ENCODE measurements around the gene CDC42EP5. TPM values are rescaled to one million over a fixed set of nuclear protein-coding genes. Genes with fewer than 3 reads are reported as not detected.

CDC42EP5 gene
- total and polyA plus RNA-seq, 2 donors (not counting 1 experiment from before 2014, with no cell fraction given): not detected

DNA sequence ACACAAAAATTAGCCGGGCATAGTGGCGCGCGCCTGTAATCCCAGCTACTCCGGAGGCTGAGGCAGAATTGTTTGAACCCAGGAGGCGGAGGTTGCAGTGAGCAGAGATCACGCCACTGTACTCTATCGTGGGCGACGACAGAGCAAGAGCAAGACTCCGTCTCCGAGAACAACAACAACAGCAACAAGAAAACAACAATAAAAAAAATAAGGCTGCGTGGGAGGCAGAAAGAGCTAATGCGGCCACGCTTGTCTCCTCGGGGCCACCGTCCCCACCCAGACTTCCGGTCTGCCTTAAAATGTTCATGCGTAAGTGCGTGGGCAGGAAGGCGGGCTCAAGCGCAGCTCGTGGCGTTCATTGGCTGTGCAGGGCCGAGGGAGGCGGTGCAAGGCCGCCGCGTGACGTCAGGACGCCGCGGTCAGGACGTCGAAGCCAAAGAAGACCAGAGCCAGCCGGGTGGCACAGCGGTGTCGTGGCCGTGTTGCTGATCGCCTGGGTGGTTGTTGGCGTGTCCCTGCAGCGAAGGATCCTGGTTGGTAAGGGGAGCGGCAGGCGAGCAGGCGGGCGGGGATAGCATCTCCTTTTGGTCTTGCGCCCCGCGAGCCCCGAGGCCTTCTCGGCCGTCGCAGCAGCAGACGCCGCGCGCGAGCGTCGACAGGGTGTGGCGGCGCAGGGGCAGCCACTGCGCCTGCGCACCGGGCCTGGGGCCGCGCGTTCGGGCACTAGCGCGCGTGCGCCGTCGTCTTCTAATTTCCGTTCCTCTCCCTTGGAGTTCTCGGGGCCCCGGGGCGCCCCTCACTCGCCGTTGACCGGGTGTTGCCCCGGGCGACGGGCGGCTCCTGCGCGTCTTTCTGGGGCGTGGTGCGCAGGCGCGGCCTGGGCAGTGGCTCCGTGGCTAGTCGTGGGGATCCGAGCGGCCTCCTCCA is 24.1 kb downstream of the CDC42EP5 start, which contains the start of gene LENG8:
Gene LENG8 (plus strand): TSS at position 426 of the 927 bp plus-strand sequence. CDS start 2,146 bp downstream, outside the sequence.
- H3K9ac ChIP-seq (ENCODE audit: low read length): peak within 1 kb of the TSS; percentile 89
- no peaks in the 10 kb centered on the region for H3K27me3 Mint-ChIP-seq
- H3K4me2 ChIP-seq (replicated peaks; ENCODE audit: low read depth, low read length, poor library complexity, severe bottlenecking): peak within 1 kb of the TSS; percentile 94
- H3K4me3 ChIP-seq (ENCODE audit: control extremely low read depth in 1 of 5, extremely low read depth in 1 of 5, insufficient read depth in 1 of 5, low read depth in 2 of 5, low read length in 4 of 5): peak within 1 kb of the TSS; percentile 71 to 91 (median 88)
- intact Hi-C loops (cut with micrococcal nuclease): loop anchor here (1.0 to 2.0 kb wide), 4 partner anchors 14 to 312 kb away; partner anchors contain the start of genes CNOT3, LENG1, LENG9 and RPS9
- POLR2A ChIA-PET: interaction anchor here (0.7 to 2.3 kb wide), 9 partner anchors 11 to 1028 kb away, joined by 3 to 10 read pairs (median 5); partner anchors contain the start of genes CNOT3, LENG9, PRPF31 and TFPT
- DNase-seq (peak; percentile 100), ATAC-seq (ENCODE audit: low read depth) (peak; percentile 93)
- peaks cover 48% of the 10 kb centered on the region for H3K4me1 Mint-ChIP-seq
- peaks cover 4 to 51% of the 10 kb centered on the region in 2 experiments for H3K36me3 ChIP-seq (replicated peaks in 1 of 2; ENCODE audit: control extremely low read depth in 1 of 2, control insufficient read depth in 1 of 2, extremely low read depth in 1 of 2, insufficient read depth in 2 of 2, low read length in 1 of 2)
- H3K4me1 ChIP-seq (ENCODE audit: control insufficient read depth in 2 of 2, insufficient read depth in 2 of 2, low read length in 2 of 2): peaks cover 31 to 33% of the 10 kb centered on the region in 2 donors
- TF ChIP-seq, protein P1, sequence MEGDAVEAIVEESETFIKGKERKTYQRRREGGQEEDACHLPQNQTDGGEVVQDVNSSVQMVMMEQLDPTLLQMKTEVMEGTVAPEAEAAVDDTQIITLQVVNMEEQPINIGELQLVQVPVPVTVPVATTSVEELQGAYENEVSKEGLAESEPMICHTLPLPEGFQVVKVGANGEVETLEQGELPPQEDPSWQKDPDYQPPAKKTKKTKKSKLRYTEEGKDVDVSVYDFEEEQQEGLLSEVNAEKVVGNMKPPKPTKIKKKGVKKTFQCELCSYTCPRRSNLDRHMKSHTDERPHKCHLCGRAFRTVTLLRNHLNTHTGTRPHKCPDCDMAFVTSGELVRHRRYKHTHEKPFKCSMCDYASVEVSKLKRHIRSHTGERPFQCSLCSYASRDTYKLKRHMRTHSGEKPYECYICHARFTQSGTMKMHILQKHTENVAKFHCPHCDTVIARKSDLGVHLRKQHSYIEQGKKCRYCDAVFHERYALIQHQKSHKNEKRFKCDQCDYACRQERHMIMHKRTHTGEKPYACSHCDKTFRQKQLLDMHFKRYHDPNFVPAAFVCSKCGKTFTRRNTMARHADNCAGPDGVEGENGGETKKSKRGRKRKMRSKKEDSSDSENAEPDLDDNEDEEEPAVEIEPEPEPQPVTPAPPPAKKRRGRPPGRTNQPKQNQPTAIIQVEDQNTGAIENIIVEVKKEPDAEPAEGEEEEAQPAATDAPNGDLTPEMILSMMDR (IDR thresholded peaks at IDR 0.05): no peak
- no peak for TF ChIP-seq EZH2 (IDR thresholded peaks at IDR 0.05; ENCODE audit: borderline replicate concordance, insufficient read depth, low read depth, low read length, poor library complexity, severe bottlenecking)
- H3K79me2 ChIP-seq (ENCODE audit: control insufficient read depth, insufficient read depth, low read length): peaks cover 69% of the 10 kb centered on the region
- H2AFZ ChIP-seq (ENCODE audit: insufficient read depth, low read depth, low read length, poor library complexity, severe bottlenecking): peak within 1 kb of the TSS; percentile 74
- H4K20me1 ChIP-seq (ENCODE audit: control insufficient read depth, insufficient read depth, low read length, poor library complexity, severe bottlenecking): peaks cover 47% of the 10 kb centered on the region
- peaks cover 0 to 2% (median 0%) of the 10 kb centered on the region in 3 donors for H3K9me3 ChIP-seq (ENCODE audit: control extremely low read depth in 1 of 3, control insufficient read depth in 2 of 3, insufficient read depth in 1 of 3, low read length in 2 of 3)
- peak within 1 kb of the TSS; percentile 100 for H3K27ac Mint-ChIP-seq
- under 1% methylated on average over 93 of the region's 96 CpGs for WGBS (ENCODE audit: insufficient coverage)
- no peaks in the 10 kb centered on the region for H3K9me3 Mint-ChIP-seq (ENCODE audit: insufficient read depth)
- H3K4me3 Mint-ChIP-seq: peak within 1 kb of the TSS; percentile 95
- H3K27me3 ChIP-seq (replicated peaks in 1 of 4; ENCODE audit: control extremely low read depth in 1 of 4, control insufficient read depth in 3 of 4, insufficient read depth in 4 of 4, low read length in 3 of 4): no peaks in the 10 kb centered on the region
- CTCF ChIA-PET: interaction anchor here (0.6 to 1.7 kb wide), 6 partner anchors 15 to 501 kb away, joined by 3 to 5 read pairs (median 3); partner anchors contain the start of gene LENG9
- H3K27ac ChIP-seq (ENCODE audit: low read length in 2 of 2): peak within 1 kb of the TSS; percentile 93 to 98

All from B cell (primary cell).